ENCODE data around the gene GPR132.
"Not testable (repeated sequence)": the region's sequence is repeated elsewhere in the genome, so short reads cannot be mapped to it uniquely, and the experiment has no call there.

GPR132 gene

GRCh38 chr14:105073720-105074600, 8.7 kb upstream of the GPR132 start:
- no peak for DNase-seq

GRCh38 chr14:105072892-105073719, 7.9 kb upstream of the GPR132 start:
- no peak for DNase-seq

GRCh38 chr14:105072381-105072861, 7.2 kb upstream of the GPR132 start:
- DNase-seq = no peak

- DNase-seq = no peak
These were observed 6.7 kb upstream of the GPR132 start for GRCh38 chr14:105071942-105072341.

- no peak for DNase-seq
These were observed 6.1 kb upstream of the GPR132 start for GRCh38 chr14:105071326-105071725.

- no peak for DNase-seq
These were observed 5.5 kb upstream of the GPR132 start for GRCh38 chr14:105070760-105071137.

GRCh38 chr14:105069871-105070759, 4.9 kb upstream of the GPR132 start:
- DNase-seq = no peak

GRCh38 chr14:105069522-105069870, 4.3 kb upstream of the GPR132 start:
- DNase-seq = no peak

- DNase-seq = no peak
These were observed 3.6 kb upstream of the GPR132 start for GRCh38 chr14:105068818-105069217.

- DNase-seq = no peak
These were observed 2.7 kb upstream of the GPR132 start for GRCh38 chr14:105067969-105068301.

GRCh38 chr14:105067140-105067968, 2.1 kb upstream of the GPR132 start:
- no peak for DNase-seq

- no peak for DNase-seq
These were observed 1.2 kb upstream of the GPR132 start for GRCh38 chr14:105066240-105067071.

GRCh38 chr14:105064721-105065143, 498 bp downstream of the GPR132 start:
- DNase-seq = no peak

GRCh38 chr14:105064001-105064400, 1.2 kb downstream of the GPR132 start:
- DNase-seq = no peak

- not testable (repeated sequence) for DNase-seq
These were observed 1.7 kb downstream of the GPR132 start for GRCh38 chr14:105063506-105063905.

GRCh38 chr14:105063056-105063455, 2.2 kb downstream of the GPR132 start:
- DNase-seq = no peak

- no peak for DNase-seq
These were observed 3.2 kb downstream of the GPR132 start for GRCh38 chr14:105062048-105062433.

- no peak for DNase-seq
These were observed 3.7 kb downstream of the GPR132 start for GRCh38 chr14:105061428-105062047.

- DNase-seq = no peak
These were observed 4.3 kb downstream of the GPR132 start for GRCh38 chr14:105060751-105061427.
